B cell (primary cell): ENCODE data around the gene SAMD3.

Experiments used
- CTCF ChIP-seq: fragments of 200-600 bp; IDR thresholded peaks from one replicate; pipeline ENCODE4 v1.8.0; 2022; ENCODE audit warnings: antibody characterized with exemption, mild to moderate bottlenecking
- EZH2 ChIP-seq: IDR thresholded peaks from 2 replicates; pipeline ENCODE4 v1.6.1; 2012; ENCODE audit warnings: borderline replicate concordance, low read depth, mild to moderate bottlenecking, moderate library complexity, low read length; ENCODE audit not compliant: insufficient read depth, poor library complexity, severe bottlenecking

GRCh38 chr6:130189531-130190397 is 33.0 kb downstream of the SAMD3 start:
- no peak for TF ChIP-seq CTCF
- TF ChIP-seq EZH2, result no peak
